SK-N-SH (cell line): Measurements from ENCODE around the gene CRTAP. TPM values are rescaled to one million over a fixed set of nuclear protein-coding genes. Genes with fewer than 3 reads are reported as not detected.

Source experiments
- CTCF ChIA-PET: fragments of 300-600, 350-600 bp; formaldehyde crosslinking; extraction: SDS; loops from one replicate; lab custom pipeline; 2021; lab: Yijun Ruan, JAX
- POLR2A ChIA-PET: fragments of 350-600 bp; sonication (Branson Sonifier 250); formaldehyde crosslinking; extraction: SDS; loops from one replicate; lab custom pipeline; 2020; ENCODE audit warnings: antibody characterized with exemption, inconsistent platforms; lab: Yijun Ruan, JAX
- DNase-seq: peaks from one replicate; pipeline ENCODE4 v3.0.0; 2012
- H2AFZ ChIP-seq: fragments of 200-600 bp; sonication (generic); 2 replicates; pipeline ENCODE4 v1.8.1; 2016; ENCODE audit warnings: antibody characterized with exemption, mild to moderate bottlenecking, low read depth
- H3F3A ChIP-seq: fragments of 200-600 bp; sonication (generic); replicated peaks from 2 replicates; pipeline ENCODE3; 2016; ENCODE audit warnings: antibody characterized with exemption, mild to moderate bottlenecking; ENCODE audit not compliant: insufficient read depth
- H3K27ac ChIP-seq, 2 experiments: fragments of 200-500 bp in 1 of 2; fragments of 200-600 bp in 1 of 2; sonication (Bioruptor generic) in 1 of 2; sonication (generic), shearing (Covaris generic) in 1 of 2; 2 replicates each; pipeline versions ENCODE4 v1.5.1 to v1.6.1; 2014 to 2016; ENCODE audit warnings: low read depth in 2 of 2, inconsistent platforms in 1 of 2, low read length in 1 of 2, mild to moderate bottlenecking in 1 of 2, mixed read lengths in 1 of 2
- H3K27me3 ChIP-seq: fragments of 200-600 bp; sonication (generic), shearing (Covaris generic); 2 replicates; pipeline ENCODE4 v1.6.1; 2016; ENCODE audit warnings: mixed run types; ENCODE audit not compliant: insufficient read depth
- H3K36me3 ChIP-seq, 2 experiments: fragments of 200-500 bp in 1 of 2; fragments of 200-600 bp in 1 of 2; sonication (Bioruptor generic) in 1 of 2; sonication (generic) in 1 of 2; replicated peaks in 1 of 2; 2 replicates each; pipeline versions ENCODE3 to v1.5.1; 2014 to 2016; ENCODE audit warnings: low read length in 1 of 2, mild to moderate bottlenecking in 1 of 2; ENCODE audit not compliant: insufficient read depth in 2 of 2, control insufficient read depth in 1 of 2
- H3K4me1 ChIP-seq, 2 experiments: fragments of 200-500 bp in 1 of 2; fragments of 200-600 bp in 1 of 2; sonication (Bioruptor generic) in 1 of 2; sonication (generic), shearing (Covaris generic) in 1 of 2; 2 replicates each; pipeline versions ENCODE4 v1.5.1 to v1.6.1; 2014 to 2016; ENCODE audit warnings: low read depth in 1 of 2, low read length in 1 of 2, mixed run types in 1 of 2; ENCODE audit not compliant: insufficient read depth in 2 of 2, control insufficient read depth in 1 of 2
- H3K4me2 ChIP-seq: fragments of 200-600 bp; sonication (generic), shearing (Covaris generic); 2 replicates; pipeline ENCODE4 v1.6.1; 2017; ENCODE audit warnings: mixed run types
- H3K4me3 ChIP-seq, 2 experiments: fragments of 200-500 bp in 1 of 2; fragments of 200-600 bp in 1 of 2; sonication (Bioruptor generic) in 1 of 2; sonication (generic), shearing (Covaris generic) in 1 of 2; 2 replicates each; pipeline versions ENCODE4 v1.5.1 to v1.8.1; 2014 to 2016; ENCODE audit warnings: low read depth in 2 of 2, inconsistent platforms in 1 of 2, low read length in 1 of 2, mild to moderate bottlenecking in 1 of 2, mixed read lengths in 1 of 2, moderate library complexity in 1 of 2
- H3K79me2 ChIP-seq: fragments of 200-600 bp; sonication (generic); 2 replicates; pipeline ENCODE4 v1.8.1; 2017; ENCODE audit warnings: mild to moderate bottlenecking; ENCODE audit not compliant: insufficient read depth
- H3K9ac ChIP-seq: fragments of 200-600 bp; sonication (generic); 2 replicates; pipeline ENCODE4 v1.6.1; 2017; ENCODE audit warnings: mixed run types
- H3K9me2 ChIP-seq: fragments of 200-600 bp; sonication (generic); 2 replicates; pipeline ENCODE4 v1.6.1; 2017; ENCODE audit warnings: mixed run types
- H3K9me3 ChIP-seq: fragments of 200-600 bp; sonication (generic); 2 replicates; pipeline ENCODE4 v1.6.1; 2017; ENCODE audit warnings: mixed run types, mild to moderate bottlenecking, moderate library complexity
- H4K20me1 ChIP-seq: fragments of 200-600 bp; sonication (generic); 2 replicates; pipeline ENCODE4 v1.6.1; 2017; ENCODE audit warnings: mild to moderate bottlenecking, mixed run types; ENCODE audit not compliant: insufficient read depth
- GABPA ChIP-seq: IDR thresholded peaks from 2 replicates; pipeline ENCODE4 v1.4.0; 2012; ENCODE audit warnings: low read depth, mild to moderate bottlenecking
- RCOR1 ChIP-seq: fragments of 150-350 bp; IDR thresholded peaks from 2 replicates; pipeline ENCODE4 v1.6.1; 2017; ENCODE audit warnings: antibody characterized with exemption, low read length
- SIN3A ChIP-seq: IDR thresholded peaks from 2 replicates; pipeline ENCODE4 v1.6.1; 2012; ENCODE audit warnings: low read depth, mild to moderate bottlenecking, low read length, moderate library complexity, borderline replicate concordance
- TEAD4 ChIP-seq: IDR thresholded peaks from 2 replicates; pipeline ENCODE4 v1.4.0; 2012; ENCODE audit warnings: mild to moderate bottlenecking, borderline replicate concordance; ENCODE audit not compliant: insufficient read depth
- WGBS: methylation state at CpG from one replicate; pipeline ENCODE4 v1.1.6; 2017; ENCODE audit warnings: low lambda C conversion rate; 5-methylcytosine and 5-hydroxymethylcytosine counted together
- polyA plus RNA-seq, 3 experiments: library from polyadenylated mRNA; depleted of rRNA; stranded (reverse); fragments of >200 nt; gene quantifications; 2 replicates each; pipeline ENCODE4 v1.2.3, GENCODE V29; 2012
- TF ChIP-seq, protein P1 (sequence below): fragments of 200-600 bp; sonication (generic); IDR thresholded peaks from 2 replicates; pipeline ENCODE4 v1.6.1; 2017; ENCODE audit warnings: antibody characterized with exemption, mild to moderate bottlenecking, moderate library complexity
- TF ChIP-seq, protein P2 (sequence below): IDR thresholded peaks from 2 replicates; pipeline ENCODE4; 2012

The CRTAP gene
- polyA plus RNA-seq, 1 of the 3 experiments (the other 2 are of a cell fraction) = 198 TPM

DNA sequence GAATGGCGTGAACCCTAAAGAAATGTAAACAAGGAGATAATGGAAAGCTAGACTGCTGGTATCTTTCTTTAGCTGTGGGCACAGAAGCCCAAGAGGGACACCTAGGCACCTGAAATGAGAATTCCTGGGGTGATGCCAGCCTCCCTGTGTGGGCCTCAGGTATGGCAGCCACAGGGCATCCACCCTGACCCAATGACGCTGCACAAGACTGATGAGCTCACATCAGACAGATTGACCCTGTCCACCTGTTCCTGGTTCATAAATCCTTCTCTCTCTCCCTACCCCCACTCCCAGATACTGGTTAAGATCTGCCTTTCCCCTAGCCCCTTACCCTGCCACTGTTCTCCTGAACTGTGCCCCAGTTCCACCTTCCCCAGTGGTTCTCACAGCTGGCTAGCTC, 18.4 kb upstream of the CRTAP start:
- Histone ChIP-seq H3K4me1 (peaks cover 0 to 8% of the 10 kb centered on the region in 2 experiments; a peak in 1 of 4 replicates), H4K20me1 (peaks cover 16% of the 10 kb centered on the region; the same call in 1 of the 2 replicates), H3K9me2 (no peaks in the 10 kb centered on the region), H3K27me3 (no peaks in the 10 kb centered on the region), H3K79me2 (peaks cover 57% of the 10 kb centered on the region), H3K9me3 (no peaks in the 10 kb centered on the region), H3K27ac (no peak overlapping the region), H3K9ac (peak overlapping the region; percentile 91; the same call in 1 of the 2 replicates), H2AFZ (no peak overlapping the region), H3K36me3 (peaks cover 13 to 24% of the 10 kb centered on the region in 2 experiments), H3F3A (peaks cover 16% of the 10 kb centered on the region), H3K4me2 (peak overlapping the region; percentile 95), H3K4me3 (peak overlapping the region; percentile 77 to 80)
- no peak for DNase-seq
- ChIA-PET POLR2A (interaction anchor here (0.7 to 1.1 kb wide), 2 partner anchors 19 to 34 kb away, joined by 3 read pairs; partner anchors contain the start of gene CRTAP), CTCF (interaction anchor here (0.7 to 2.6 kb wide), 10 partner anchors 10 to 277 kb away, joined by 3 to 10 read pairs (median 4); partner anchors contain the start of gene CRTAP)
- WGBS = 95% methylated on average over 2 of the region's 2 CpGs
- TF ChIP-seq, protein P1, sequence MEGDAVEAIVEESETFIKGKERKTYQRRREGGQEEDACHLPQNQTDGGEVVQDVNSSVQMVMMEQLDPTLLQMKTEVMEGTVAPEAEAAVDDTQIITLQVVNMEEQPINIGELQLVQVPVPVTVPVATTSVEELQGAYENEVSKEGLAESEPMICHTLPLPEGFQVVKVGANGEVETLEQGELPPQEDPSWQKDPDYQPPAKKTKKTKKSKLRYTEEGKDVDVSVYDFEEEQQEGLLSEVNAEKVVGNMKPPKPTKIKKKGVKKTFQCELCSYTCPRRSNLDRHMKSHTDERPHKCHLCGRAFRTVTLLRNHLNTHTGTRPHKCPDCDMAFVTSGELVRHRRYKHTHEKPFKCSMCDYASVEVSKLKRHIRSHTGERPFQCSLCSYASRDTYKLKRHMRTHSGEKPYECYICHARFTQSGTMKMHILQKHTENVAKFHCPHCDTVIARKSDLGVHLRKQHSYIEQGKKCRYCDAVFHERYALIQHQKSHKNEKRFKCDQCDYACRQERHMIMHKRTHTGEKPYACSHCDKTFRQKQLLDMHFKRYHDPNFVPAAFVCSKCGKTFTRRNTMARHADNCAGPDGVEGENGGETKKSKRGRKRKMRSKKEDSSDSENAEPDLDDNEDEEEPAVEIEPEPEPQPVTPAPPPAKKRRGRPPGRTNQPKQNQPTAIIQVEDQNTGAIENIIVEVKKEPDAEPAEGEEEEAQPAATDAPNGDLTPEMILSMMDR = no peak
- TF ChIP-seq GABPA (no peak), TEAD4 (no peak), SIN3A (no peak), RCOR1 (no peak)
- TF ChIP-seq, protein P2, sequence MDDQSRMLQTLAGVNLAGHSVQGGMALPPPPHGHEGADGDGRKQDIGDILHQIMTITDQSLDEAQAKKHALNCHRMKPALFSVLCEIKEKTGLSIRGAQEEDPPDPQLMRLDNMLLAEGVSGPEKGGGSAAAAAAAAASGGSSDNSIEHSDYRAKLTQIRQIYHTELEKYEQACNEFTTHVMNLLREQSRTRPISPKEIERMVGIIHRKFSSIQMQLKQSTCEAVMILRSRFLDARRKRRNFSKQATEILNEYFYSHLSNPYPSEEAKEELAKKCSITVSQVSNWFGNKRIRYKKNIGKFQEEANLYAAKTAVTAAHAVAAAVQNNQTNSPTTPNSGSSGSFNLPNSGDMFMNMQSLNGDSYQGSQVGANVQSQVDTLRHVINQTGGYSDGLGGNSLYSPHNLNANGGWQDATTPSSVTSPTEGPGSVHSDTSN = no peak

DNA sequence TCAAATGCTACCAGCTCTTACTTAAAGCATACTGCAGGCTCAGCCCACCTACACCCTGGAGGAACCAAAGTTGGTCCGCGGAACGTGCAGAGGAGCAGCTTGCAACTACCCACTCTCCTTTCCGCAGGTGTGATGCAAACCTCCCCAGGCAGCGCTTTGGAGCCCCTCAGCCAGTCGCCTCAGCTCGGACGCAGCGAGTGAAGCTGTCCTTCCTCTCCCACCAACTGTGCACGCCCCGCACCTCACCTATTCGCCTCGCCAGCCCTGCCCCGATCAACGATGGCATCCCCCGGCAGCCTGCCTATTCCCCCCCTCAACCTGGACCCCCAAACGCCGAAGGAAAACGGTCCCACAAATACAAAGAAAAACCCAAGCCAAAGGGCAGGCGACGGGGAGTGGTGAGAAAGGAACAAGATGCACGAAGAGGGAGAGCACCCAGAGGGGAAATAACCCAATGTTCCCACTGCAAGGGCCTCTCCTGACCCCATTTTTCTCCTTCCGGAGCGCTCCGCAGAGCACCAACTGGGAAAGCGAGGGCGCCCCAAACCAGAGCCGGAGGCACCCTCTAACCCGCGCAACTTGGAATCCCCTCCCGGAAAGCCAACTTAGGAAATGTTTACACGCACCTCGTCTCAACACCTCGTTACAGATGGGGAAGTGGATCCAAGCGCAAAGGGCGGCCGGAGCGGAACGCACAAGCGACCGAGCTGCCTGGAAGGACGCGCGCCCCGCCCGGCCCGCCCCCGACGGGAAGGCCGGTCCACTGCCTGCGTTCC, 17.5 kb upstream of the CRTAP start:
- CTCF ChIA-PET = interaction anchor here (0.7 to 2.6 kb wide), 10 partner anchors 11 to 276 kb away, joined by 3 to 10 read pairs (median 4); partner anchors contain the start of gene CRTAP
- H3K9me3 ChIP-seq = no peaks in the 10 kb centered on the region
- no peak for TF ChIP-seq RCOR1
- peak; percentile 59 for TF ChIP-seq GABPA
- TF ChIP-seq TEAD4 = no peak
- peak overlapping the region; percentile 91 for H3K9ac ChIP-seq
- peaks cover 16% of the 10 kb centered on the region for H3F3A ChIP-seq
- H2AFZ ChIP-seq = peak overlapping the region; percentile 98
- H3K4me3 ChIP-seq = peak overlapping the region; percentile 77 to 80
- no peaks in the 10 kb centered on the region for H3K9me2 ChIP-seq
- H3K4me2 ChIP-seq = peak overlapping the region; percentile 95
- POLR2A ChIA-PET = interaction anchor here (1.1 kb wide), 1 partner anchor 34 kb away, joined by 3 read pairs; no protein-coding TSS in a partner anchor
- DNase-seq = peak; percentile 67
- no peaks in the 10 kb centered on the region for H3K27me3 ChIP-seq
- peaks cover 15% of the 10 kb centered on the region; the same call in 1 of the 2 replicates for H4K20me1 ChIP-seq
- H3K79me2 ChIP-seq = peaks cover 55% of the 10 kb centered on the region
- H3K36me3 ChIP-seq = peaks cover 11 to 21% of the 10 kb centered on the region in 2 experiments
- 2% methylated on average over 29 of the region's 51 CpGs for WGBS
- H3K4me1 ChIP-seq = peaks cover 0 to 8% of the 10 kb centered on the region in 2 experiments; a peak in 1 of 4 replicates
- peak overlapping the region; percentile 69 to 75 for H3K27ac ChIP-seq
